ENCODE data around the gene CCDC34. TPM values are rescaled to one million over a fixed set of nuclear protein-coding genes. Genes with fewer than 3 reads are reported as not detected.
"Not testable (repeated sequence)": the region's sequence is repeated elsewhere in the genome, so short reads cannot be mapped to it uniquely, and the experiment has no call there.

The CCDC34 gene
- total RNA-seq, 1 experiment from 2014 or later, result 18.7 TPM

DNA sequence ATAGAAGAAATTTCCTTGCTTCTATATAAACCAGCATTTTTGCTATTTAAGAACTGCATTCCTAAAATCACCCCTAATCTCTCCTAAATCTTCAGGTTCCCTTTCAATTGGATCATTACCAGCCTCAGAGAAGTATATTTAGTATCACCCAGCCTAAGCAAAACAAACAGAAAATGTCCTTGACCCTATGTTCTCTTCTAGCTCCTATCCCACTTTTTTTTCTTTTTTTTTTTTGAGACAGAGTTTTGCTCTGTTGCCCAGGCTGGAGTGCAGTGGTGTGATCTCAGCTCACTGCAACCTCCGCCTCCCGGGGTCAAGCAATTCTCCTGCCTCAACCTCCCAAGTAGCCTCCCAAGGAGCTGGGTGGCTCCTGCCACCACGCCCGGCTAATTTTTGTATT, 28.3 kb downstream of the CCDC34 start:
- H3K9me2 ChIP-seq (ENCODE audit: insufficient read depth); H3K79me2 ChIP-seq (ENCODE audit: insufficient read depth, low read length); H3K4me3 ChIP-seq (replicated peaks in 1 of 2; ENCODE audit: low read depth in 1 of 2, low read length in 2 of 2); RAD21 ChIA-PET (ENCODE audit: low non-redundant PET in 1 of 2, low total read pairs in 2 of 2, uncharacterized antibody in 2 of 2, unreplicated experiment in 2 of 2); H3K36me3 ChIP-seq (ENCODE audit: control insufficient read depth in 1 of 2, insufficient read depth in 2 of 2, low read length in 2 of 2); DNase-seq (ENCODE audit: low read depth, low spot score); H3K9ac ChIP-seq (ENCODE audit: low read length); H3K9me3 ChIP-seq (ENCODE audit: control insufficient read depth in 1 of 2, insufficient read depth in 1 of 2, low read depth in 1 of 2, low read length in 2 of 2); POLR2A ChIA-PET; ATAC-seq; intact Hi-C loops (cut with micrococcal nuclease); H3K27ac ChIP-seq (ENCODE audit: low read depth, low read length); BruUV-seq (replicated peaks); H2AFZ ChIP-seq (ENCODE audit: low read depth, low read length, poor library complexity, severe bottlenecking); H3K4me2 ChIP-seq (ENCODE audit: low read length); H4K20me1 ChIP-seq (ENCODE audit: insufficient read depth); H3K27me3 ChIP-seq (ENCODE audit: insufficient read depth, low read length); H3K4me1 ChIP-seq (ENCODE audit: control insufficient read depth in 1 of 2, insufficient read depth in 2 of 2, low read length in 2 of 2): not testable (repeated sequence)
- CTCF ChIA-PET, result interaction anchor here (1.0 kb wide), 1 partner anchor 22 kb away, joined by 3 read pairs; no protein-coding TSS in a partner anchor

DNA sequence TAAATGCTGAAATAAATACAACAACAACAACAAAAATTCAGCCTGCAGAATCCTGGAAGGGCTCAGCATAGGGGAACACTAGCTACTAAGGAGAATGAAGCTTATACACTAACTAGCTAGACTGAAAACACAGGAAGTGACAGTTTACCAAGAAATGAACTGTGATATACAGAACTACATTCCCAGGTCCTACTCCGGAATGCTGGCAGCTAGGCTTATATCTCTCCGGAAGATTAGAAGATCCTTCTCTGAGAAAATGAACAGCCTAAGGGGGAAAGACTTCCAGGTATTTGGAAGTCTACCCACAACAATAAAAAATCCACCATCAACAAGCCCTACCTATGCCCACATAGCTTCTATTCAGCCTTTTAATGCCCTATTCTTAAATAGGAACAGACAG, 31.0 kb downstream of the CCDC34 start:
- no peaks in the 10 kb centered on the region for H3K9me2 ChIP-seq (ENCODE audit: insufficient read depth)
- H3K36me3 ChIP-seq (ENCODE audit: control insufficient read depth in 1 of 2, insufficient read depth in 2 of 2, low read length in 2 of 2), result no peaks in the 10 kb centered on the region
- CTCF ChIA-PET, result no interaction called here
- H3K9me3 ChIP-seq (ENCODE audit: control insufficient read depth in 1 of 2, insufficient read depth in 1 of 2, low read depth in 1 of 2, low read length in 2 of 2), result no peaks in the 10 kb centered on the region
- no peak overlapping the region for H3K4me2 ChIP-seq (ENCODE audit: low read length)
- no TSS peak for BruUV-seq (replicated peaks)
- intact Hi-C loops (cut with micrococcal nuclease), result no loop called here
- POLR2A ChIA-PET, result no interaction called here
- H3K9ac ChIP-seq (ENCODE audit: low read length), result no peak overlapping the region
- no peaks in the 10 kb centered on the region for H4K20me1 ChIP-seq (ENCODE audit: insufficient read depth)
- TF ChIP-seq EZH2 (IDR thresholded peaks at IDR 0.05) (no peak), ZNF274 (IDR thresholded peaks at IDR 0.05; ENCODE audit: low read depth, low read length) (no peak), ELF1 (IDR thresholded peaks at IDR 0.05; ENCODE audit: borderline replicate concordance, low read depth) (no peak), RAD21 (IDR thresholded peaks at IDR 0.05; ENCODE audit: low read depth) (no peak)
- TF ChIP-seq, protein P1, sequence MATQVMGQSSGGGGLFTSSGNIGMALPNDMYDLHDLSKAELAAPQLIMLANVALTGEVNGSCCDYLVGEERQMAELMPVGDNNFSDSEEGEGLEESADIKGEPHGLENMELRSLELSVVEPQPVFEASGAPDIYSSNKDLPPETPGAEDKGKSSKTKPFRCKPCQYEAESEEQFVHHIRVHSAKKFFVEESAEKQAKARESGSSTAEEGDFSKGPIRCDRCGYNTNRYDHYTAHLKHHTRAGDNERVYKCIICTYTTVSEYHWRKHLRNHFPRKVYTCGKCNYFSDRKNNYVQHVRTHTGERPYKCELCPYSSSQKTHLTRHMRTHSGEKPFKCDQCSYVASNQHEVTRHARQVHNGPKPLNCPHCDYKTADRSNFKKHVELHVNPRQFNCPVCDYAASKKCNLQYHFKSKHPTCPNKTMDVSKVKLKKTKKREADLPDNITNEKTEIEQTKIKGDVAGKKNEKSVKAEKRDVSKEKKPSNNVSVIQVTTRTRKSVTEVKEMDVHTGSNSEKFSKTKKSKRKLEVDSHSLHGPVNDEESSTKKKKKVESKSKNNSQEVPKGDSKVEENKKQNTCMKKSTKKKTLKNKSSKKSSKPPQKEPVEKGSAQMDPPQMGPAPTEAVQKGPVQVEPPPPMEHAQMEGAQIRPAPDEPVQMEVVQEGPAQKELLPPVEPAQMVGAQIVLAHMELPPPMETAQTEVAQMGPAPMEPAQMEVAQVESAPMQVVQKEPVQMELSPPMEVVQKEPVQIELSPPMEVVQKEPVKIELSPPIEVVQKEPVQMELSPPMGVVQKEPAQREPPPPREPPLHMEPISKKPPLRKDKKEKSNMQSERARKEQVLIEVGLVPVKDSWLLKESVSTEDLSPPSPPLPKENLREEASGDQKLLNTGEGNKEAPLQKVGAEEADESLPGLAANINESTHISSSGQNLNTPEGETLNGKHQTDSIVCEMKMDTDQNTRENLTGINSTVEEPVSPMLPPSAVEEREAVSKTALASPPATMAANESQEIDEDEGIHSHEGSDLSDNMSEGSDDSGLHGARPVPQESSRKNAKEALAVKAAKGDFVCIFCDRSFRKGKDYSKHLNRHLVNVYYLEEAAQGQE (IDR thresholded peaks at IDR 0.05; ENCODE audit: low read depth), result no peak
- TF ChIP-seq, protein P2, sequence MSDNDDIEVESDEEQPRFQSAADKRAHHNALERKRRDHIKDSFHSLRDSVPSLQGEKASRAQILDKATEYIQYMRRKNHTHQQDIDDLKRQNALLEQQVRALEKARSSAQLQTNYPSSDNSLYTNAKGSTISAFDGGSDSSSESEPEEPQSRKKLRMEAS (IDR thresholded peaks at IDR 0.05), result no peak
- ATAC-seq (no peak), DNase-seq (ENCODE audit: low read depth, low spot score) (no peak)
- RAD21 ChIA-PET (ENCODE audit: low non-redundant PET in 1 of 2, low total read pairs in 2 of 2, uncharacterized antibody in 2 of 2, unreplicated experiment in 2 of 2), result no interaction called here
- no peak overlapping the region for H3K4me3 ChIP-seq (replicated peaks in 1 of 2; ENCODE audit: low read depth in 1 of 2, low read length in 2 of 2)
- H3K4me1 ChIP-seq (ENCODE audit: control insufficient read depth in 1 of 2, insufficient read depth in 2 of 2, low read length in 2 of 2), result no peaks in the 10 kb centered on the region
- no peak overlapping the region for H2AFZ ChIP-seq (ENCODE audit: low read depth, low read length, poor library complexity, severe bottlenecking)
- H3K27me3 ChIP-seq (ENCODE audit: insufficient read depth, low read length), result no peaks in the 10 kb centered on the region
- H3K27ac ChIP-seq (ENCODE audit: low read depth, low read length), result no peak overlapping the region
- H3K79me2 ChIP-seq (ENCODE audit: insufficient read depth, low read length), result no peaks in the 10 kb centered on the region

Measured in HCT116 (cell line).